HFFc6 (cell line): ENCODE results near the gene SCARB1. TPM values are rescaled to one million over a fixed set of nuclear protein-coding genes. Genes with fewer than 3 reads are reported as not detected.

ENCODE experiments used
- DNase-seq: peaks from one replicate; pipeline ENCODE4 v3.0.0-alpha.2; 2018
- H3K27ac Mint-ChIP-seq: 2 replicates; pipeline ENCODE4 v1.8.0; 2020; ENCODE audit warnings: mild to moderate bottlenecking, mixed read lengths
- H3K27me3 Mint-ChIP-seq: 2 replicates; pipeline ENCODE4 v1.8.0; 2021; ENCODE audit warnings: mild to moderate bottlenecking, moderate library complexity, mixed read lengths; ENCODE audit not compliant: insufficient read depth
- H3K36me3 Mint-ChIP-seq: 2 replicates; pipeline ENCODE4 v1.8.0; 2021; ENCODE audit warnings: low read depth, mixed read lengths
- H3K4me1 Mint-ChIP-seq: 2 replicates; pipeline ENCODE4 v1.8.0; 2020; ENCODE audit warnings: low read depth, mixed read lengths
- H3K4me3 Mint-ChIP-seq: 2 replicates; pipeline ENCODE4 v1.8.0; 2020; ENCODE audit warnings: mild to moderate bottlenecking, moderate library complexity, mixed read lengths
- H3K9me3 Mint-ChIP-seq: 2 replicates; pipeline ENCODE4 v1.8.0; 2020; ENCODE audit warnings: mild to moderate bottlenecking, mixed read lengths
- CTCF ChIP-seq: fragments of 200-600 bp; sonication (generic); IDR thresholded peaks from 2 replicates; pipeline ENCODE4 v1.5.0; 2021; ENCODE audit warnings: antibody characterized with exemption, mild to moderate bottlenecking
- total RNA-seq, 6 experiments: library from RNA; stranded (reverse); fragmentation: NEBNext Ultra II Directional; extraction: Animal tissue kit (Norgen Biotek cat#: 25700); gene quantifications; 2 replicates in 1 of 6; 3 replicates in 5 of 6; pipeline ENCODE4 v1.2.3, GENCODE V29; 2021

The SCARB1 gene
- total RNA-seq, 6 experiments from 2014 or later = 34.8 to 46.3 (median 36.8) TPM

- DNase-seq = no peak
- Mint-ChIP-seq H3K4me3 (no peak overlapping the region), H3K9me3 (peaks cover 17% of the 10 kb centered on the region), H3K4me1 (peaks cover 43% of the 10 kb centered on the region), H3K27ac (no peak overlapping the region), H3K36me3 (peaks cover 14% of the 10 kb centered on the region), H3K27me3 (peaks cover 7% of the 10 kb centered on the region)
- TF ChIP-seq CTCF = no peak
These were observed 100.1 kb downstream of the SCARB1 start for GRCh38 chr12:124763594-124763979.

GRCh38 chr12:124762791-124763593, 100.7 kb downstream of the SCARB1 start:
- Mint-ChIP-seq H3K27ac (no peak overlapping the region), H3K36me3 (peaks cover 14% of the 10 kb centered on the region), H3K27me3 (peaks cover 7% of the 10 kb centered on the region), H3K4me1 (peaks cover 38% of the 10 kb centered on the region), H3K9me3 (peaks cover 17% of the 10 kb centered on the region), H3K4me3 (no peak overlapping the region)
- no peak for TF ChIP-seq CTCF
- DNase-seq = no peak

- peaks cover 20% of the 10 kb centered on the region for H3K9me3 Mint-ChIP-seq
- H3K36me3 Mint-ChIP-seq = peaks cover 17% of the 10 kb centered on the region
- no peak for DNase-seq
- TF ChIP-seq CTCF = no peak
- H3K27me3 Mint-ChIP-seq = peaks cover 9% of the 10 kb centered on the region
- H3K27ac Mint-ChIP-seq = no peak overlapping the region
- H3K4me1 Mint-ChIP-seq = peaks cover 36% of the 10 kb centered on the region
- no peak overlapping the region for H3K4me3 Mint-ChIP-seq
These were observed 101.3 kb downstream of the SCARB1 start for GRCh38 chr12:124762384-124762783.

- H3K36me3 Mint-ChIP-seq = peaks cover 22% of the 10 kb centered on the region
- peaks cover 9% of the 10 kb centered on the region for H3K27me3 Mint-ChIP-seq
- H3K4me3 Mint-ChIP-seq = no peak overlapping the region
- H3K4me1 Mint-ChIP-seq = peaks cover 31% of the 10 kb centered on the region
- H3K9me3 Mint-ChIP-seq = peaks cover 25% of the 10 kb centered on the region
- no peak for DNase-seq
- no peak for TF ChIP-seq CTCF
- no peak overlapping the region for H3K27ac Mint-ChIP-seq
These were observed 101.8 kb downstream of the SCARB1 start for GRCh38 chr12:124761871-124762270.

- peaks cover 28% of the 10 kb centered on the region for H3K4me1 Mint-ChIP-seq
- peaks cover 29% of the 10 kb centered on the region for H3K36me3 Mint-ChIP-seq
- H3K9me3 Mint-ChIP-seq = peaks cover 33% of the 10 kb centered on the region
- no peak for TF ChIP-seq CTCF
- peaks cover 9% of the 10 kb centered on the region for H3K27me3 Mint-ChIP-seq
- H3K27ac Mint-ChIP-seq = no peak overlapping the region
- no peak for DNase-seq
- no peak overlapping the region for H3K4me3 Mint-ChIP-seq
These were observed 102.6 kb downstream of the SCARB1 start for GRCh38 chr12:124761056-124761455.
